Mesenchymal stem cell (in vitro differentiated cells and primary cell): Measurements from ENCODE around the gene LRRFIP2.

Experiments
- DNase-seq: peaks from one replicate; pipeline ENCODE4 v3.0.0-alpha.2; 2013
- H2AFZ ChIP-seq: one replicate; pipeline ENCODE4 v1.6.1; 2013; ENCODE audit warnings: low read depth, mild to moderate bottlenecking, control low read depth, inconsistent platforms, low read length, moderate library complexity
- H2AK5ac ChIP-seq: 2 replicates; pipeline ENCODE4 v1.6.1; 2013; ENCODE audit warnings: low read length, moderate library complexity, mild to moderate bottlenecking, inconsistent platforms; ENCODE audit not compliant: severe bottlenecking
- H2BK120ac ChIP-seq: one replicate; pipeline ENCODE4 v1.6.1; 2013; ENCODE audit warnings: low read depth, mild to moderate bottlenecking, inconsistent platforms, low read length, moderate library complexity
- H2BK12ac ChIP-seq, 2 experiments: one replicate each; pipeline ENCODE4 v1.6.1; 2013; ENCODE audit warnings: inconsistent platforms in 2 of 2, low read length in 2 of 2, mild to moderate bottlenecking in 2 of 2, moderate library complexity in 2 of 2, control low read depth in 1 of 2
- H2BK15ac ChIP-seq: one replicate; pipeline ENCODE4 v1.6.1; 2013; ENCODE audit warnings: mild to moderate bottlenecking, low read depth, inconsistent platforms; ENCODE audit not compliant: poor library complexity, severe bottlenecking
- H2BK5ac ChIP-seq: 2 replicates; pipeline ENCODE4 v1.6.1; 2013; ENCODE audit warnings: low read depth, mild to moderate bottlenecking, low read length, control low read depth, inconsistent platforms; ENCODE audit not compliant: poor library complexity, severe bottlenecking
- H3K14ac ChIP-seq, 2 experiments: one replicate each; pipeline ENCODE4 v1.6.1; 2013; ENCODE audit warnings: inconsistent platforms in 2 of 2, low read length in 2 of 2, control low read depth in 1 of 2, mild to moderate bottlenecking in 1 of 2, moderate library complexity in 1 of 2
- H3K18ac ChIP-seq, 2 experiments: one replicate each; pipeline ENCODE4 v1.6.1; 2013; ENCODE audit warnings: inconsistent platforms in 2 of 2, low read length in 2 of 2, control low read depth in 1 of 2, low read depth in 1 of 2, mild to moderate bottlenecking in 1 of 2
- H3K23ac ChIP-seq, 2 experiments: one replicate each; pipeline ENCODE4 v1.6.1; 2013; ENCODE audit warnings: inconsistent platforms in 2 of 2, low read length in 2 of 2, mild to moderate bottlenecking in 2 of 2, moderate library complexity in 2 of 2, control low read depth in 1 of 2
- H3K27ac ChIP-seq: 2 replicates; pipeline ENCODE4 v1.5.1; 2013; ENCODE audit warnings: mild to moderate bottlenecking, moderate library complexity, low read length, control low read depth, inconsistent platforms; ENCODE audit not compliant: poor library complexity, severe bottlenecking
- H3K27me3 ChIP-seq, 2 experiments: 2 replicates each; pipeline versions ENCODE4 v1.6.1 to v1.7.0; 2013; ENCODE audit warnings: low read length in 2 of 2, mild to moderate bottlenecking in 2 of 2, moderate library complexity in 2 of 2, control low read depth in 1 of 2, inconsistent platforms in 1 of 2; ENCODE audit not compliant: control insufficient read depth in 1 of 2, insufficient read depth in 1 of 2
- H3K36me3 ChIP-seq, 2 experiments: 2 replicates each; pipeline versions ENCODE4 v1.6.1 to v1.7.0; 2013; ENCODE audit warnings: low read length in 2 of 2, control low read depth in 1 of 2, inconsistent platforms in 1 of 2, low read depth in 1 of 2, mild to moderate bottlenecking in 1 of 2; ENCODE audit not compliant: insufficient read depth in 2 of 2, control insufficient read depth in 1 of 2
- H3K4ac ChIP-seq, 2 experiments: one replicate each; pipeline ENCODE4 v1.6.1; 2013; ENCODE audit warnings: inconsistent platforms in 2 of 2, low read length in 2 of 2, mild to moderate bottlenecking in 2 of 2, moderate library complexity in 2 of 2, control low read depth in 1 of 2, low read depth in 1 of 2
- H3K4me1 ChIP-seq: 2 replicates; pipeline ENCODE4 v1.6.1; 2013; ENCODE audit warnings: low read depth, low read length, control low read depth; ENCODE audit not compliant: control insufficient read depth, insufficient read depth
- H3K4me2 ChIP-seq: 2 replicates; pipeline ENCODE4 v1.6.1; 2013; ENCODE audit warnings: low read length, mild to moderate bottlenecking, inconsistent platforms; ENCODE audit not compliant: poor library complexity, severe bottlenecking
- H3K4me3 ChIP-seq, 2 experiments: 2 replicates each; pipeline versions ENCODE4 v1.5.1 to v1.7.0; 2013; ENCODE audit warnings: low read length in 2 of 2, mild to moderate bottlenecking in 2 of 2, control low read depth in 1 of 2, low read depth in 1 of 2; ENCODE audit not compliant: insufficient read depth in 1 of 2
- H3K79me1 ChIP-seq: replicated peaks from 2 replicates; pipeline ENCODE4 v1.6.1; 2013; ENCODE audit warnings: mild to moderate bottlenecking, control low read depth, low read length, inconsistent platforms; ENCODE audit not compliant: poor library complexity, severe bottlenecking
- H3K9ac ChIP-seq: 2 replicates; pipeline ENCODE4 v1.7.0; 2013; ENCODE audit warnings: mild to moderate bottlenecking, low read length, moderate library complexity
- H3K9me3 ChIP-seq: 2 replicates; pipeline ENCODE4 v1.7.0; 2013; ENCODE audit warnings: mild to moderate bottlenecking, low read length; ENCODE audit not compliant: control insufficient read depth
- H4K8ac ChIP-seq: one replicate; pipeline ENCODE4 v1.6.1; 2013; ENCODE audit warnings: inconsistent platforms, mild to moderate bottlenecking, low read length, moderate library complexity
- H4K91ac ChIP-seq: one replicate; pipeline ENCODE4 v1.6.1; 2013; ENCODE audit warnings: mild to moderate bottlenecking, low read length, inconsistent platforms
- WGBS: methylation state at CpG from one replicate; pipeline ENCODE4 v1.1.7; 2013; ENCODE audit warnings: mixed read lengths; 5-methylcytosine and 5-hydroxymethylcytosine counted together

The LRRFIP2 gene

GRCh38 chr3:37103103-37103808 lies 71.1 kb downstream of the LRRFIP2 start:
- peaks cover 0 to 27% of the 10 kb centered on the region in 2 experiments for H3K36me3 ChIP-seq
- no peak overlapping the region for H3K14ac ChIP-seq
- H2BK15ac ChIP-seq: no peak overlapping the region
- no peak overlapping the region for H3K18ac ChIP-seq
- H4K91ac ChIP-seq: no peak overlapping the region
- no peaks in the 10 kb centered on the region for H3K9me3 ChIP-seq
- H2AK5ac ChIP-seq: peak overlapping the region; percentile 81
- H3K4me2 ChIP-seq: no peak overlapping the region
- H2BK120ac ChIP-seq: no peak overlapping the region
- H3K27ac ChIP-seq: peak overlapping the region; percentile 73
- H3K9ac ChIP-seq: no peak overlapping the region
- no peaks in the 10 kb centered on the region for H3K27me3 ChIP-seq
- no peak overlapping the region for H3K4me3 ChIP-seq
- H3K4me1 ChIP-seq: peaks cover 7% of the 10 kb centered on the region
- no peak overlapping the region for H3K4ac ChIP-seq
- H2BK5ac ChIP-seq: no peak overlapping the region
- no peak overlapping the region for H4K8ac ChIP-seq
- WGBS: 92% methylated on average over 2 of the region's 2 CpGs
- H2AFZ ChIP-seq: no peak overlapping the region
- H3K23ac ChIP-seq: no peak overlapping the region
- H2BK12ac ChIP-seq: no peak overlapping the region
- peaks cover 16% of the 10 kb centered on the region for H3K79me1 ChIP-seq
- no peak for DNase-seq

GRCh38 chr3:37100411-37100810 lies 74.0 kb downstream of the LRRFIP2 start:
- 100% methylated on average over 1 of the region's 1 CpG for WGBS
- no peak overlapping the region for H2BK12ac ChIP-seq
- peaks cover 0 to 15% of the 10 kb centered on the region in 2 experiments for H3K36me3 ChIP-seq
- no peak overlapping the region for H2BK5ac ChIP-seq
- peaks cover 10% of the 10 kb centered on the region for H3K4me1 ChIP-seq
- no peak overlapping the region for H2BK120ac ChIP-seq
- H3K4me2 ChIP-seq: no peak overlapping the region
- H3K14ac ChIP-seq: no peak overlapping the region
- no peak overlapping the region for H3K18ac ChIP-seq
- H3K9ac ChIP-seq: no peak overlapping the region
- no peak overlapping the region for H2AK5ac ChIP-seq
- no peak overlapping the region for H3K23ac ChIP-seq
- peaks cover 12% of the 10 kb centered on the region for H3K79me1 ChIP-seq
- H4K91ac ChIP-seq: no peak overlapping the region
- no peak overlapping the region for H2AFZ ChIP-seq
- H3K27me3 ChIP-seq: no peaks in the 10 kb centered on the region
- H3K4ac ChIP-seq: no peak overlapping the region
- no peak overlapping the region for H3K4me3 ChIP-seq
- no peak overlapping the region for H2BK15ac ChIP-seq
- H3K27ac ChIP-seq: no peak overlapping the region
- no peak overlapping the region for H4K8ac ChIP-seq
- no peaks in the 10 kb centered on the region for H3K9me3 ChIP-seq
- DNase-seq: no peak

GRCh38 chr3:37099469-37099868 lies 74.9 kb downstream of the LRRFIP2 start:
- Histone ChIP-seq H3K4me2 (no peak overlapping the region), H2BK15ac (no peak overlapping the region), H3K79me1 (peaks cover 16% of the 10 kb centered on the region), H4K8ac (no peak overlapping the region), H3K4me3 (no peak overlapping the region), H2AFZ (no peak overlapping the region), H3K14ac (no peak overlapping the region), H3K4me1 (peaks cover 10% of the 10 kb centered on the region), H3K9me3 (no peaks in the 10 kb centered on the region), H2AK5ac (no peak overlapping the region), H3K27ac (no peak overlapping the region), H2BK5ac (no peak overlapping the region), H2BK12ac (no peak overlapping the region), H3K9ac (no peak overlapping the region), H3K27me3 (no peaks in the 10 kb centered on the region), H4K91ac (no peak overlapping the region), H2BK120ac (no peak overlapping the region), H3K4ac (no peak overlapping the region), H3K18ac (no peak overlapping the region), H3K36me3 (peaks cover 0 to 18% of the 10 kb centered on the region in 2 experiments), H3K23ac (no peak overlapping the region)
- no peak for DNase-seq

DNA sequence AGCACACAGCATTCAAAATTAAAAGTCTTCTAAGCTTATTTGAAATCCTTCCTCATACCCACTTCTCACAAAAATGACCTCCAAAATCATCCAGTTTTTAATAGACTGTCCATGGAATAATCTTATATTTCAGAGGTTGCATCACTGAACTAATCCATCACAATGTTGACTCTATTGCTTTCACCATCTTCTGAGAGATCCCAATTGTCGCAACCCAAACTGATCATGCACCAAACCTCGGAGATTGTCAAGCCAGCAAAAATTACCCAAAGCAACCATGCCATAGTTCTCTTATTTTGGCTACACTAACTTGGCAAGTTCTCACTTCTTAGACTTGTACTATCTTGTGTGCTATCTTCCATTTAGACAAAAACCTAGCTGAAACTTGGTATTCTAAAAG lies 75.5 kb downstream of the LRRFIP2 start:
- Histone ChIP-seq H2BK15ac (no peak overlapping the region), H3K79me1 (peaks cover 16% of the 10 kb centered on the region), H2BK120ac (no peak overlapping the region), H3K27me3 (no peaks in the 10 kb centered on the region), H3K4me3 (no peak overlapping the region), H2AFZ (no peak overlapping the region), H3K18ac (no peak overlapping the region), H4K91ac (no peak overlapping the region), H3K36me3 (peaks cover 0 to 24% of the 10 kb centered on the region in 2 experiments), H2BK5ac (no peak overlapping the region), H3K23ac (no peak overlapping the region), H2BK12ac (no peak overlapping the region), H3K9ac (no peak overlapping the region), H3K4me2 (no peak overlapping the region), H3K4ac (no peak overlapping the region), H2AK5ac (no peak overlapping the region), H4K8ac (no peak overlapping the region), H3K14ac (no peak overlapping the region), H3K9me3 (no peaks in the 10 kb centered on the region), H3K27ac (no peak overlapping the region), H3K4me1 (peaks cover 10% of the 10 kb centered on the region)
- WGBS: 95% methylated on average over 2 of the region's 2 CpGs
- DNase-seq: no peak
